ENCODE results near the gene LY86.

GRCh38 chr6:6577735-6578134 is 10.8 kb upstream of the LY86 start:
- TF ChIP-seq REST (IDR thresholded peaks at IDR 0.05; ENCODE audit: insufficient read depth in 1 of 2, low read depth in 2 of 2, low read length in 2 of 2) (no peak), SIN3A (IDR thresholded peaks at IDR 0.05; ENCODE audit: borderline replicate concordance, insufficient read depth, low read length) (no peak), TAF1 (IDR thresholded peaks at IDR 0.05; ENCODE audit: borderline replicate concordance, insufficient read depth, low read length) (no peak), POLR2AphosphoS5 (IDR thresholded peaks at IDR 0.05; ENCODE audit: low read depth, low read length) (no peak)

Data from PFSK-1 (cell line).